ENCODE results near the gene PLK2.
A peak's percentile ranks its signal among the peaks of the same experiment; 100 is the strongest.

Gene PLK2

GRCh38 chr5:58460002-58460731 lies at the start of gene PLK2:
TSS of gene PLK2 (minus strand) at chr5:58460086. CDS start at chr5:58459959, 127 bp downstream.
- DNase-seq, result peak; percentile 82

DNA sequence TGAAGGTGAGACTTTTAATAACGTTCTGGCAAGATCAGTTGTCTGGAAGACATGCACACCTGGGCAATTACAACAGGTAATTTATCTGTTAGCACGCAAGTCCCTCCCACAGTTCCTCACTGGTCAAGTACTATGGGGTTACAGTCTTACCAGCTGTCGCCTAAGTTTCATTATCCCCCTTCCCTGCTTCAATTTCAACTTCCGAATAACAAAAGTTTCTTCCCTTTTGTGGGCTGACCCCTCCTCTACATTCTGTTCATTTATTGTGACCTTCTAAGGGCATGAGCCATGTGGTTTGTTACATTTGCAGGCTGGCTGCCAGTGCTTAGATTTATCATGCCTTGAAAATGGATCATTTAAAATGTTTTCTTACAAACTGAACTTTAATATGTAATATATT lies 47.8 kb upstream of the PLK2 start:
- no peak for DNase-seq

- DNase-seq, result no peak
Observed at GRCh38 chr5:58505971-58506640, 46.2 kb upstream of the PLK2 start.

GRCh38 chr5:58505502-58505901 lies 45.6 kb upstream of the PLK2 start:
- DNase-seq, result no peak

GRCh38 chr5:58504766-58505165 lies 44.9 kb upstream of the PLK2 start:
- no peak for DNase-seq

- DNase-seq, result no peak
Observed at GRCh38 chr5:58503390-58504046, 43.6 kb upstream of the PLK2 start.

- no peak for DNase-seq
Observed at GRCh38 chr5:58501778-58502417, 42.0 kb upstream of the PLK2 start.

- DNase-seq, result no peak
Observed at GRCh38 chr5:58499941-58500340, 40.1 kb upstream of the PLK2 start.

- DNase-seq, result no peak
Observed at GRCh38 chr5:58499231-58499630, 39.3 kb upstream of the PLK2 start.

DNA sequence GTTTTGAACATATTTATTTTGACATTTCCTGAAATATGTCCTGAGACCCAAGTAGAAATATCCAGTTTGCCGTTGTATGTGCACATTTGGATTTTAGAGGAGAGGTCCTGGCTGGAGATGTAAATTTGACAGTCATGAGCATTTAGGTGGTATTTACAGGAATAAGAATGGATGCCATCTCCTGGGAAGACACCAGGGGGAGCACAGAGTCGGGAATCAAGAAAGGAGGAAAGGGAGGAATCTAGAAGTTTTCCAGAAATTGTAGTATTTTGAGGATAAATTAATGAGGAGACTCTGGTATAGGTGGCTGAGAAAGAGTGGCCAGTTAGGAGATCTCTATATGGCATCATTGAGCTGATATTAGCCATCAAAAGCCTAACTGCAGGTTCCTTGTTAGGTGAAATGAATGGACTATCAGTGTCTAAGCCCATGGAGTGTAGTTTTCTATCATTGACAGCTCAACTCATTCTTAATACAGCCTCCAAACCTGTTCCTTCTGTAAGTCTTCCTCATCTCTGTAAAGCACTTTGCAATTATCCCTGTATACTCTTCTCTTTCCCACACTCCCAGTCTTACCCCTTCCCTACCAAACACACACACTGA lies 38.6 kb upstream of the PLK2 start:
- no peak for DNase-seq

- no peak for DNase-seq
Observed at GRCh38 chr5:58497921-58498320, 38.0 kb upstream of the PLK2 start.

DNA sequence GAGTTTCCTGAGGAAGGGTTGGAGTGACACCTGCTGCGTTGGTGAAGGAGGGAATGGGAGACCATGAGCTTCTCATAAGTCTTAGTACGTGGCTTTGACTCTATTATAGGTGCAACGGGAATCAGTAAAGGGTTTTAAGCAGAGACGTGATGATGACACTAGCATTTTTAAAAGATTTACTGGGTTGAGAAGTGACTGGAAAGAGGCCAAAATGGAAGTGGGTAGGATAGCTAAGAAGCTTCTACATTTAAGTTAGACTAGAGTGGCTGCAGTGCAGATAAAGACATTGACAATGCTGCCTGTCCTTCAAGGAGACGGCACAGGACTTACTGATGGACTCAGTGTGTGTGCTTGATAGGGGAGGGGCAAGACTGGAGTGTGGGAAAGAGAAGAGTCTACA lies 37.5 kb upstream of the PLK2 start:
- DNase-seq, result no peak

DNA sequence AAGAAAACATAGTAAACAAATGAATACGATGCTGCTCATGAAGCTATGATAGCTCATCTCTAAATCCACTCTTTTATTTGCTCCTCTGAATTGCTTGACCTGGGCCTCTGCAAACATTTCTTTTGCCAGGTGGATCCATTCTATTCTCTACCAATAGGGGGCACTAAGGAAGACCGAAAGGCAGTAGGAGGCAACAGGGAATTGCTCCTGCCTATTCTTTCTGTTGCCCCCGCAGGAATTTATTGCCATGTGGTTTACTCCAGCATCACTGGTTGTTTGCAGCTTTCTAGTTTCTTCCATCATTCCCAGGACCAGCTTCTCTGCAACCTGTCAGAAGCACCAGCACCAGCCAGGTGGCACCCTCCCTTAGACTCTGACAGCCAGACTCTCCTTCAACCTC lies 36.6 kb upstream of the PLK2 start:
- DNase-seq, result no peak

DNA sequence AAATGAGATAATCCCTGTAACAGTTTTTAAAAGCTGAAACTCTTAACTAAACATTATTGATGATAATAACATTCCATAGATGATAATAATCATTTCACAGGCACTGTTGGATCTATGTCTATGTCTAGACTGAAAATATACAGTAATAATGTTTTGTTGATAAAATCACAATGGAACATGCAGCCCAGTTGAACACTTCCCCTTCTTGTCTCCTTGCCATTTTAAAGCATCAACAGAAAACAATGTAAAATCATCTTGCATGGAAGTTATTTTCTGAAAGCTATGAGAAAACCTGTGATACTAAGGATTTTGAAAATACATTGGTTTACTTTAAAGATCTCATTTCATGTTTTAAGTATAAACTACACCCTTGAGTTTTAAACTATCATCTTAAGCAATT lies 33.3 kb upstream of the PLK2 start:
- DNase-seq, result no peak

DNA sequence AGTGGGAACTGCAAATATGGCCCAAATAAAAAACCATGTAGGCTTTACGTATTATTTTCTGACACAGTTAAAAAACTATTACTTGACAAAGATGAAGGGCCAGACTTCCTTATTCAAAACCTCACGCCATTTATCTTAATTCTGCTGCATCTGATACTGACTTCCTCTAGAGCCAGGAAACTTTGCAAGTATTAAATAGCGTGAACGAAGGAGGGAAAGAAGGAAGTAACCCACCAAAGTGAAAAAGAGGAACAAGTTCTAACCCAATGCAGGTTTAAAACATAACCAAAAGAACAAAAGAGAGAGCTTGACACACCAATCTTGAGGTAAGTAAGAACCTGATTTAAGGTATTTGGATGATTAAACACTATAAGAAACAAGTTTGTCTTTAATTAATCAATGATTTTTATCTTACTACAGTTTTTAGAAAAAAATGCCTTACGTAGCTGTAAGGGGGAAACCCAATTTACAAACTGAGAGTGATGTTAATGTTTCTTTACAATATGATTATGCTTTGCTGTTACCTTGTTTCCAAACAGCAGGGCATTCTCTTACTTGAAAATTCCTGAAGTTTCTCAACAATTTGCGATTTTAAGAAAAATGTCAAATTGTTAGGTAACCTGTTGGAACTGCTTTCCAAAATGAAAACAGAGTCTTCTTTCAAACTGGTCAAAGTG lies 31.5 kb upstream of the PLK2 start, which contains the start of gene GAPT:
GAPT (plus strand) TSS at position 220 of the 677 bp plus-strand sequence. CDS start 3,102 bp downstream, outside the sequence.
- DNase-seq, result no peak

DNA sequence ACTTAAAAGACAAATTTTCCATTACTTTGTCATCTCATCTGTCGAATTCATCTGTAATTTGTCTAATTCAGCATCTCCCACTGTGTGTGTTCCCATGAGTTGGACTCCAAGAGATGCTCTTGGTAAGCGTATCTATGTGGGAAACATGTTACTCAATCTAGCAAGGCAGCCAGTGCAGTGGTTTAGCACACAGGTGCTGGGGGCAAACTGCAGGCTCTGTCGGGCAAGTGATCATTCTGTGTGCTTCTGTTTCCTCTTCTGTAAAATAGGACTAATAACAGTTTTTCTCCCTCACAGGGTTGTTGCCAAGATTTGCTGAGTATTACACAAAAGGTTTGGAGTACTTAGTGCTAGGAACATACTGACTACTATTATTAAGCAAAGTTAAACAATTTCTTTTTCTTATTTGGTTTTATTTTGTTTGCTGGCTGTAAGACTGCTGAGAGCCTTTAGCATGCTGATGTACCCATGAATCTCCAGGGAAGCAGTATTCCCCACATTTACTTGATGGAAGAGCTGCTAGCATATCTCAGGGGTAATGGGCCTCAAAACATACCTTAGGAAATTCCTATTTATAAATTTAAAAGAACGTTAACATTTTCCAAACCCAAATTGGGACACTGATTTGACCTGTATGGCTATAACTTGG lies 30.6 kb upstream of the PLK2 start:
- no peak for DNase-seq

DNA sequence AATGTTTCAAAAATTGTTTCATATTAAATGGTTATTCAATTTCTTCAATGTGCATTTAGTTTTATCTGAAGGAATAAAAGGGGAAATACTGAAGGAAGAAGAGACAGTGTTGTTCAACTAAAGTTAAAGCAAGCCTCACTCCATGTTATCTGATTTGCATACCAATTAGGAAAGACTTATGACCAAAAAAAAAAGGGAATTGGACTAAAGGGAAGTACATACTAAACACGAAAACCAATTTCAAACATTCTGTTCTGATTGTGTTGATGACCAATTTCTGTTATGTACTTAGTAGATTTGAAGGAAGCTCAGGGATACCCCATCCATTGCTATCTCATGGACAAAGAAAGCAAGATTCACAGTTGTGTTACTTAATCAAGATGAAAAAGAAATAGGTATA lies 26.4 kb upstream of the PLK2 start:
- no peak for DNase-seq

DNA sequence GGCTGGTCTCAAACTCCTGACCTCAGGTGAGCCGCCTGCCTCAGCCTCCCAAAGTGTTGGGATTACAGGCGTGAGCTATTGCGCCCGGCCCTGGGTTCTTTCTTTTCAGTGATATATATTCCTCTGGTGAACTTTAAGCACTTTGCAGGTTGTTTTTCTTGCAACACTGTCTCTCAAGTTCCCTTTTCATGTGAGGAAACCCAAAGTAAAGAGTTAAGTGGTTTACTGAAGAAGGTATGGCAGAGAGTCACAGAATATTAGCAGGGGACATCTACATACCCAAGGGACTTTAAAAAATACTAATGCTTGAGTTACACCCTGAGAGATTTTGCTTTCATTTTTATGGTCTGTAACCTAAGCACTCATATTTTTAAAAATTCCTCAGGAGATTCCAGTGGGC lies 24.6 kb upstream of the PLK2 start:
- no peak for DNase-seq

DNA sequence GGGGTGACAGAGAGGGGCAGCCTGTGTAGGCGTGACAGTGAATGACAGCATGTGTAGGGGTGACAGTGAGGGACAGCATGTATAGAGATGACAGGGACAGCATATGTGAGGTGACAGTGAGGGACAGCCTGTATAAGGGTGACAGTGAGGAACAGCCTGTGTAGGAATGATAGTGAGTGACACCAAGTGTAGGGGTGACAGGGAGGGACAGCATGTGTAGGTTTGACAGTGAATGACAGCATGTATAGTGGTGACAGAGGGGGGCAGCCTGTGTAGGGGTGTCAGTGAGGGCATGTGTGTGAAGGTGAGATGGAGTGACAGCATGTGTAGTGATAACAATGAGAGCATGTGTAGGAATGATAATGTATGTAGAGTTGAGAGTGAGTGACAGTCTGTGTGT lies 22.6 kb upstream of the PLK2 start:
- no peak for DNase-seq

GRCh38 chr5:58481828-58482227 lies 21.9 kb upstream of the PLK2 start:
- DNase-seq, result no peak

DNA sequence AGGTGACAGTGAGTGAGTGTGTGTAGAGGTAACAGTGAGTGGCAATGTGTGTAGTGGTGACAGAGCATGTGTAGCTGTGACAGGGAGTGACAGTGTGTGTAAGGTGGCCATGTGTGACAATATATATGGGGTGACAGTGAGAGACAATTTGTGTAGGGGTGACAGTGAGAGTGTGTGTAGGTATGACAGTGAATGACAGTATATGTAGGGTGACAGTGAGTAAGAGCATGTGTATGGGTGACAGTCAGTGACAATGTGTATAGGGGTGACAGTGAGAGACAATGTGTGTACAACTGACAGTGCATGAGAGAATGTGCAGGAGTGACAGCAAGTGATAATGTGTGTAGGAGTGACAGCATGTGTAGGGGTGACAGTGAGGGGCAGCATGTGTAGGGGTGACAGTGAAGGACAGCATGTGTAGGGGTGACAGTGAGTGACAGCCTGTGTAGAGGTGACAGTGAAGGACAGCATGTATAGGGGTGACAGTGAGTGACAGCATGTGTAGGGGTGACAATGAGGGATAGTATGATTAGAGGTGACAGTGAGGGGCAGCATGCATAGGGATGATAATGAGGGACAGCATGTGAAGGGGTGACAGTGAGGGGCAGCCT lies 21.3 kb upstream of the PLK2 start:
- no peak for DNase-seq

All from activated CD4-positive, alpha-beta T cell treated with anti-CD3 and anti-CD28 coated beads, Interleukin-2, Interleukin-6, amounts not matched to agents 100 ng/mL and 50 ng/mL, durations not matched to agents 16 hours and 8 hours (primary cell).